Brain microvascular endothelial cell (primary cell): Measurements from ENCODE around the gene PPP1R3G.

Experiments used
- DNase-seq: peaks from one replicate; pipeline ENCODE4 v3.0.0-alpha.2; 2020
- H3K27ac ChIP-seq: fragments of 250-450 bp; sonication (Bioruptor Pico); 2 replicates; pipeline ENCODE4 v1.5.1; 2020; ENCODE audit warnings: mild to moderate bottlenecking, moderate library complexity
- H3K27me3 ChIP-seq: fragments of 250-450 bp; sonication (Bioruptor Pico); replicated peaks from 2 replicates; pipeline ENCODE4 v1.5.1; 2020; ENCODE audit warnings: mild to moderate bottlenecking
- H3K36me3 ChIP-seq: fragments of 250-450 bp; sonication (Bioruptor Pico); replicated peaks from 2 replicates; pipeline ENCODE4 v1.5.1; 2020; ENCODE audit warnings: mild to moderate bottlenecking
- H3K4me3 ChIP-seq: 2 replicates; pipeline ENCODE4 v1.5.1; 2011; ENCODE audit warnings: low read depth, mild to moderate bottlenecking, control low read depth, low read length, moderate library complexity
- CTCF ChIP-seq: IDR thresholded peaks from 2 replicates; pipeline ENCODE4 v1.5.1; 2011; ENCODE audit warnings: low read depth, mild to moderate bottlenecking, moderate library complexity, low read length, control low read depth, inconsistent platforms; ENCODE audit errors: missing control alignments
- in situ Hi-C: cut with HindIII; loops from 2 replicates; pipeline ENCODE4 v1.10.0; 2017; ENCODE audit warnings: low sequenced_read_pairs, low pct_ligation_motif_present

PPP1R3G gene

DNA sequence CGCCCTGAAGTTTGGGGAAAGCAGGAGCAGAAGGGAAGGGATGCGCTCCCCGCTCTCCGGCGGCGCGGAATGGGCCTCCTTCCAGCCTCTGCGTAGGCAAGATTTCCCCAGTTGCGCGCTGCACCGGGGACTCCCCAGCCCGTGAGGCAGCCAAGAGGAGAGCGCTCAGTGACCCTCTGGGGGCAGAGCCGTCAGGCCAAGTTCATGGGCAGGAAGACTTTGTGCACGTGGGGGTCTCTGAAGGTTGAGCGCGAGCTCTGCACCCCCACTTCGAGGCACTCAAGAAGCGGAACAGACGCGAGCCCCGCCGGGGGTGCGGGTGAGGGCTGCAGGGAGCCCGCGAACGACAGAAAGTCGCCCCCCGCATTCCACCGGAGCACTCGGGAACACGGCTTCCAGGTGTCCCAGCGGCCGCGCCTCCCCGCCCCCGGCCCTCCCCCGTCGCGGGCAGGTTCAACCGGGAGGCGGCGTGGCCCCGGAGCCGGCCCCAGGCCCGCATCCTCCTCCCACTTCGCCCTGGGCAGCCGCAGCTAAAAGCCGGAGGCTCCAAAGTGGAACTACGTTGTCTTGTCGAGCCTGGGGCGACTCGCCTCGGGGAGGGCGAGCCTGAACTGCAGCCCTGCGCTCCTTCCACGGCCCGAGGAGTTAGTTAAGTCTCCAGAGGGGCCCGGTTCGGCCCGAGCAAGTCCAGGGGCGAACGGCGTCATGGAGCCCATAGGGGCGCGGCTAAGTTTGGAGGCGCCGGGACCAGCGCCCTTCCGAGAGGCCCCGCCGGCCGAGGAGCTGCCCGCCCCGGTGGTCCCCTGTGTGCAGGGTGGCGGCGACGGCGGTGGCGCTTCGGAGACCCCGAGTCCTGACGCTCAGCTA is at the start of gene PPP1R3G:
Gene PPP1R3G (plus strand): TSS at position 561 of the 867 bp plus-strand sequence. CDS start 145 bp downstream, at position 706.
- no peak for TF ChIP-seq CTCF
- no peaks in the 10 kb centered on the region for H3K36me3 ChIP-seq
- H3K27ac ChIP-seq = no peak within 1 kb of the TSS
- H3K27me3 ChIP-seq = peaks cover 4% of the 10 kb centered on the region
- in situ Hi-C loops = no loop called here
- peak within 1 kb of the TSS; percentile 58 for H3K4me3 ChIP-seq
- DNase-seq = peak; percentile 35

GRCh38 chr6:5036269-5036668 is 48.9 kb upstream of the PPP1R3G start:
- no peaks in the 10 kb centered on the region for H3K27me3 ChIP-seq
- H3K4me3 ChIP-seq = no peak overlapping the region
- peak; percentile 36 for DNase-seq
- no peak overlapping the region for H3K27ac ChIP-seq
- TF ChIP-seq CTCF = peak; percentile 23
- in situ Hi-C loops = no loop called here
- H3K36me3 ChIP-seq = no peaks in the 10 kb centered on the region

GRCh38 chr6:5041955-5042354 is 43.2 kb upstream of the PPP1R3G start:
- no peak for DNase-seq
- in situ Hi-C loops = no loop called here

GRCh38 chr6:5042436-5042835 is 42.7 kb upstream of the PPP1R3G start:
- DNase-seq = no peak
- H3K36me3 ChIP-seq = no peaks in the 10 kb centered on the region
- in situ Hi-C loops = no loop called here
- no peak overlapping the region for H3K4me3 ChIP-seq
- no peaks in the 10 kb centered on the region for H3K27me3 ChIP-seq
- TF ChIP-seq CTCF = no peak
- no peak overlapping the region for H3K27ac ChIP-seq

More at GRCh38 chr6:5041955-5042354, 43.2 kb upstream of the PPP1R3G start:
- no peak for TF ChIP-seq CTCF
- no peak overlapping the region for H3K27ac ChIP-seq
- H3K27me3 ChIP-seq = no peaks in the 10 kb centered on the region
- no peak overlapping the region for H3K4me3 ChIP-seq
- H3K36me3 ChIP-seq = no peaks in the 10 kb centered on the region

- Histone ChIP-seq H3K27ac (no peak overlapping the region), H3K27me3 (no peaks in the 10 kb centered on the region), H3K36me3 (no peaks in the 10 kb centered on the region), H3K4me3 (no peak overlapping the region)
- DNase-seq = no peak
- no peak for TF ChIP-seq CTCF
- in situ Hi-C loops = no loop called here
Observed at GRCh38 chr6:5044866-5045265, 40.3 kb upstream of the PPP1R3G start.
